Transverse colon (tissue), 4 donors: ENCODE data around the gene SPNS3. TPM values are rescaled to one million over a fixed set of nuclear protein-coding genes. Genes with fewer than 3 reads are reported as not detected.

Experiments
- DNase-seq: peaks from one replicate; pipeline ENCODE4 v3.0.0-alpha.2; 2019
- H3K27ac ChIP-seq, 4 donors: fragments of 200-600 bp; sonication (generic); 2 replicates each; pipeline ENCODE4 v1.5.1; 2016 to 2018; ENCODE audit warnings: inconsistent platforms in 4 of 4
- H3K27me3 ChIP-seq: fragments of 200-600 bp; sonication (generic); 2 replicates; pipeline ENCODE4 v1.5.1; 2017; ENCODE audit warnings: inconsistent platforms
- H3K36me3 ChIP-seq, 4 donors: fragments of 200-600 bp; sonication (generic); 2 replicates each; pipeline ENCODE4 v1.5.1; 2017 to 2019; ENCODE audit warnings: inconsistent platforms in 4 of 4
- H3K4me1 ChIP-seq, 4 donors: fragments of 200-600 bp; sonication (generic); 2 replicates each; pipeline ENCODE4 v1.5.1; 2017 to 2020; ENCODE audit warnings: inconsistent platforms in 4 of 4
- H3K4me3 ChIP-seq, 4 donors: fragments of 200-600 bp; sonication (generic); 1 replicate in 1 of 4; 2 replicates in 3 of 4; pipeline versions ENCODE4 v1.5.1 to v1.6.1; 2017 to 2019; ENCODE audit warnings: inconsistent platforms in 4 of 4
- H3K9me3 ChIP-seq, 2 donors: fragments of 200-600 bp; sonication (generic); 2 replicates each; pipeline ENCODE4 v1.5.1; 2017 to 2019; ENCODE audit warnings: inconsistent platforms in 2 of 2
- EP300 ChIP-seq: sonication (generic); formaldehyde crosslinking; IDR thresholded peaks from one replicate; pipeline ENCODE4 v1.6.1; 2017; ENCODE audit warnings: antibody characterized with exemption, low read depth
- POLR2A ChIP-seq: fragments of 450-650 bp; IDR thresholded peaks from one replicate; pipeline ENCODE4 v1.6.1; 2016; ENCODE audit warnings: antibody characterized with exemption, mild to moderate bottlenecking, moderate library complexity
- POLR2AphosphoS5 ChIP-seq, 3 donors: sonication (generic); formaldehyde crosslinking; IDR thresholded peaks; one replicate each; pipeline ENCODE4 v1.6.1; 2016; ENCODE audit warnings: antibody characterized with exemption in 3 of 3
- WGBS, 2 donors: methylation state at CpG; one replicate each; pipeline ENCODE4 v1.1.5; 2018; ENCODE audit warnings: low coverage in 1 of 2; 5-methylcytosine and 5-hydroxymethylcytosine counted together
- in situ Hi-C, 4 donors: fragments of 200-750 bp; cut with MboI; loops; one replicate each; pipeline versions ENCODE4 v1.15.0 to v1.15.1; 2017; ENCODE audit warnings: low sequenced_read_pairs in 3 of 4, low pct_ligation_motif_present in 1 of 4, low pct_unique_long_range_greater_than_20kb in 1 of 4
- intact Hi-C: fragments of 100-400 bp; cut with DNase I; formaldehyde crosslinking; loops from one replicate; pipeline ENCODE4 v1.15.1; 2023; ENCODE audit warnings: low total_unique reads
- total RNA-seq, 4 donors: library from RNA; depleted of rRNA; stranded (reverse); fragments of >200 nt; gene quantifications; one replicate each; pipeline ENCODE4 v1.1.0, GENCODE V29; 2016
- TF ChIP-seq, protein P1 (sequence below), 5 experiments: fragments of 200-600 bp in 3 of 5; fragments of 450-650 bp in 2 of 5; sonication (generic) in 3 of 5; IDR thresholded peaks; 1 replicate in 2 of 5; 2 replicates in 3 of 5; pipeline ENCODE4 v1.5.1; 2016 to 2017; ENCODE audit warnings: antibody characterized with exemption in 5 of 5, inconsistent platforms in 3 of 5, mild to moderate bottlenecking in 2 of 5, moderate library complexity in 1 of 5

Gene SPNS3
- total RNA-seq, 4 donors from 2014 or later, result not detected

DNA sequence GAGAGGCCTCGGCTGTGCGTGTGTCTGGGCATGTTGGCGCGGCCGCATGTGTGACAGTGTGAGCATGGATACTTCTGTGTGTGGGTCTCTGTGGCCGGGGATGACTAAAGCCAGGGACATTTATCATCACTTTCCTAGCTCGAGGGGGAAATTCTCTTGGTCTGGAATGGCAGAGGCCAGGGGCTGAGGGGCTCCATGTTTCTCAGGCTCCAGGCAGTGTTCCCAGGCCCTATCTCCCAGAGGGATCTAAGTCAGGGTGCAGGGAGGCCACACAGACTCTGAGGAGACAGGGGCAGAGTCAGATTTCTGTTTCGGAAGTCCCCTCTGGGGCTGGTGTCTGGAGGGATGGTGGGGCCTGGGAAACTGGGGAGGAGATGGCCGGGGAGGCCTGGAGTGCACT, 41.3 kb downstream of the SPNS3 start:
- no peak overlapping the region for H3K27ac ChIP-seq
- no peak overlapping the region for H3K4me3 ChIP-seq
- peaks cover 6 to 32% (median 19%) of the 10 kb centered on the region in 4 donors for H3K4me1 ChIP-seq
- TF ChIP-seq, protein P1, sequence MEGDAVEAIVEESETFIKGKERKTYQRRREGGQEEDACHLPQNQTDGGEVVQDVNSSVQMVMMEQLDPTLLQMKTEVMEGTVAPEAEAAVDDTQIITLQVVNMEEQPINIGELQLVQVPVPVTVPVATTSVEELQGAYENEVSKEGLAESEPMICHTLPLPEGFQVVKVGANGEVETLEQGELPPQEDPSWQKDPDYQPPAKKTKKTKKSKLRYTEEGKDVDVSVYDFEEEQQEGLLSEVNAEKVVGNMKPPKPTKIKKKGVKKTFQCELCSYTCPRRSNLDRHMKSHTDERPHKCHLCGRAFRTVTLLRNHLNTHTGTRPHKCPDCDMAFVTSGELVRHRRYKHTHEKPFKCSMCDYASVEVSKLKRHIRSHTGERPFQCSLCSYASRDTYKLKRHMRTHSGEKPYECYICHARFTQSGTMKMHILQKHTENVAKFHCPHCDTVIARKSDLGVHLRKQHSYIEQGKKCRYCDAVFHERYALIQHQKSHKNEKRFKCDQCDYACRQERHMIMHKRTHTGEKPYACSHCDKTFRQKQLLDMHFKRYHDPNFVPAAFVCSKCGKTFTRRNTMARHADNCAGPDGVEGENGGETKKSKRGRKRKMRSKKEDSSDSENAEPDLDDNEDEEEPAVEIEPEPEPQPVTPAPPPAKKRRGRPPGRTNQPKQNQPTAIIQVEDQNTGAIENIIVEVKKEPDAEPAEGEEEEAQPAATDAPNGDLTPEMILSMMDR (IDR thresholded peaks at IDR 0.05), result no peak
- TF ChIP-seq POLR2AphosphoS5 (IDR thresholded peaks at IDR 0.05), result no peak
- TF ChIP-seq EP300, result no peak
- TF ChIP-seq POLR2A, result no peak
- in situ Hi-C loops, result no loop called here
- H3K27me3 ChIP-seq, result no peaks in the 10 kb centered on the region
- intact Hi-C loops, result no loop called here
- DNase-seq, result no peak
- H3K9me3 ChIP-seq, result no peaks in the 10 kb centered on the region
- H3K36me3 ChIP-seq, result no peaks in the 10 kb centered on the region
- WGBS, 2 donors, result 86 to 100% methylated on average over 2 to 9 of the region's 9 CpGs

DNA sequence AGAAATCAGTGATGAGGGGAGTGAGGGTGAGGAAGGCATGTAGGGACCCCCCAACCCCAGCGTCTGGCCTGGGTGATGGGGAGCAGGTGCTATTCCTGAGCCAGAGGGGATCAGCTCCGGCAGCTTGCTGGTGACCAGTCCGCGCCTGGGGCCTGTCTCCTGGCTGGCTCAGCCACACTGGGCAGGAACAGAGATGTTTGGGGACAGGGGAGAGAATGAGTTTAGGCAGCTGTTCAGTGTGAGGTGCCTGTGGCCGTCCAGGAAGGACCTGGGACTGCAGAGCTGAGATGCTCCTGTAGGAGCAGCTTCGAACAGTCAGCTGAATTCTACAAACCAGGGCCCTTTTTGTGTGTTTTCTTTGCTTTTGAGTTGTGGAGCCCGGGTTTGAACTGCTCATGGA, 41.7 kb downstream of the SPNS3 start:
- in situ Hi-C loops, result no loop called here
- H3K4me3 ChIP-seq, result no peak overlapping the region
- H3K9me3 ChIP-seq, result no peaks in the 10 kb centered on the region
- peaks cover 11 to 37% (median 24%) of the 10 kb centered on the region in 4 donors for H3K4me1 ChIP-seq
- no peak for DNase-seq
- WGBS, 2 donors, result 86% methylated on average over 7 of the region's 7 CpGs; no CpG with 5 or more reads in 1 of the 2 donors
- TF ChIP-seq POLR2AphosphoS5 (IDR thresholded peaks at IDR 0.05) (no peak), EP300 (no peak), POLR2A (no peak)
- TF ChIP-seq, protein P1 (IDR thresholded peaks at IDR 0.05), result no peak
- H3K27me3 ChIP-seq, result no peaks in the 10 kb centered on the region
- H3K27ac ChIP-seq, result no peak overlapping the region
- H3K36me3 ChIP-seq, result no peaks in the 10 kb centered on the region
- intact Hi-C loops, result no loop called here

DNA sequence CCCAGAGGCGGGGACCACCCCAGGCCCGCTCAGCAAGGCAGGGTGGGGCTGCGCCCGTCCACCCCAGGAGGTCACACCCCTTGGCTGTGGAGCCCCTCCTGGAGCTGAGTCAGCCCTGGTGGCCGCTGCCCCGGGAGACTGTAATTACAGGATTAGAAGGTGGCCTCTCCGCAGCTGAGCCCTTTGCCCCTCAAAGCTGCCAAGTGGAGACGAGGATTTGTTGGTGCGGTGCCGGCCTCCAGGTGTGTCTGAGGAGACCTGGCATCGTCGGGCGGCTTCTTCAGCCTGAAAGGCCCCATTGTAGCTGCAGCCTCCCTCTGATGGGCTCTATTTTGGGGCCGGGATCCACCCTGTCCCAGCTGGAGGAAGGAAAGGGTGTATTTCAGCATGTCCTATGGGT, 42.3 kb downstream of the SPNS3 start:
- Histone ChIP-seq H3K9me3 (no peaks in the 10 kb centered on the region), H3K4me1 (peaks cover 15 to 42% (median 30%) of the 10 kb centered on the region in 4 donors), H3K27ac (peak overlapping the region; percentile 28 to 64 (median 54)), H3K27me3 (no peaks in the 10 kb centered on the region), H3K4me3 (no peak overlapping the region), H3K36me3 (no peaks in the 10 kb centered on the region)
- peak; percentile 34 for DNase-seq
- in situ Hi-C loops (no loop called here), intact Hi-C loops (no loop called here)
- 52 to 67% methylated on average over 1 to 10 of the region's 14 CpGs for WGBS, 2 donors
- TF ChIP-seq POLR2A (no peak), EP300 (no peak), POLR2AphosphoS5 (IDR thresholded peaks at IDR 0.05) (no peak)
- TF ChIP-seq, protein P1 (IDR thresholded peaks at IDR 0.05), result no peak

DNA sequence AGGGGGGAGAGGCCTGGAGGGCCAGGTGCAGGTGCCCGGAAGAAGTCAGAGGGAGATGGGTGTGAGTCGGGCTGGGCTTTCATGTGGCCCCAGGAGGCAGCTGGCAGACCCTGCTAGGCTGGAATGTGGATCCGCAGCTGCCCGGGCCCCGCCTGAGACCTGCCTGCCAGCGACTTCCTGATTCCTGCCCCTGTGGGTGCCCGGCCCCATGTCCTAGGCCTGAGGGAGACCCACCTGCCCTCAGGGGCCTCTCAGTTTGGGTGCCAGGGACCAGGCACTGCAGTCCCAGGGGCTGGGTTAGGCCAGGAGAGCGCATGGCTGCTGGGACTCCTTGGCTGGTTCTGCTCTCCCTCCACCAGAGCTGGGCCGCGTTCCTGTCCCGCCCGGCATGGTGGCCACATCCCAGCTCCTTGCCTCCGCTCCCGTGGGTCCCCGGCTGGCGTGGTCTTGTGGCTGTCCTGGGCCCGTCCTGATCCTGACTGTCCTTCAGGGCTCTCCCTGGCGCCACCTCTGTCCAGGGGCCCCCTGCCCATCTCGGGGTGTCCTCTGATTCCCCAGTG, 42.9 kb downstream of the SPNS3 start:
- no peaks in the 10 kb centered on the region for H3K27me3 ChIP-seq

More for the DNA sequence above, 42.9 kb downstream of the SPNS3 start:
- TF ChIP-seq EP300 (no peak), POLR2A (no peak), POLR2AphosphoS5 (IDR thresholded peaks at IDR 0.05) (peak in 2 of 3 donors; percentile 25 to 41)
- TF ChIP-seq, protein P1 (IDR thresholded peaks at IDR 0.05), result no peak
- Histone ChIP-seq H3K27ac (peak overlapping the region; percentile 28 to 64 (median 54)), H3K36me3 (no peaks in the 10 kb centered on the region), H3K9me3 (no peaks in the 10 kb centered on the region), H3K4me3 (no peak overlapping the region), H3K4me1 (peaks cover 17 to 48% (median 35%) of the 10 kb centered on the region in 4 donors)
- intact Hi-C loops, result no loop called here
- 47% methylated on average over 16 of the region's 19 CpGs; no CpG with 5 or more reads in 1 of the 2 donors for WGBS, 2 donors
- in situ Hi-C loops, result no loop called here
- DNase-seq, result peak; percentile 80
